ENCODE data around the gene CPLX4.

Gene CPLX4

GRCh38 chr18:59305295-59305694 lies 13.2 kb downstream of the CPLX4 start:
- Histone ChIP-seq H3K36me3 (ENCODE audit: control insufficient read depth, insufficient read depth, low read length, severe bottlenecking) (no peaks in the 10 kb centered on the region), H3K4me3 (ENCODE audit: low read length) (no peak overlapping the region), H3K9me3 (ENCODE audit: control insufficient read depth, low read length) (no peaks in the 10 kb centered on the region), H3K4me1 (ENCODE audit: control insufficient read depth, insufficient read depth, low read length) (peaks cover 3% of the 10 kb centered on the region), H3K9ac (ENCODE audit: low read length) (no peak overlapping the region), H3K27me3 (replicated peaks; ENCODE audit: control insufficient read depth, insufficient read depth, low read length) (peaks cover 61% of the 10 kb centered on the region)
- DNase-seq (ENCODE audit: low read depth), result no peak

GRCh38 chr18:59303656-59304195 lies 14.7 kb downstream of the CPLX4 start:
- no peak for DNase-seq (ENCODE audit: low read depth)
- Histone ChIP-seq H3K4me1 (ENCODE audit: control insufficient read depth, insufficient read depth, low read length) (peaks cover 1% of the 10 kb centered on the region), H3K27me3 (replicated peaks; ENCODE audit: control insufficient read depth, insufficient read depth, low read length) (peaks cover 58% of the 10 kb centered on the region), H3K4me3 (ENCODE audit: low read length) (no peak overlapping the region), H3K36me3 (ENCODE audit: control insufficient read depth, insufficient read depth, low read length, severe bottlenecking) (no peaks in the 10 kb centered on the region), H3K9me3 (ENCODE audit: control insufficient read depth, low read length) (no peaks in the 10 kb centered on the region), H3K9ac (ENCODE audit: low read length) (no peak overlapping the region)

DNA sequence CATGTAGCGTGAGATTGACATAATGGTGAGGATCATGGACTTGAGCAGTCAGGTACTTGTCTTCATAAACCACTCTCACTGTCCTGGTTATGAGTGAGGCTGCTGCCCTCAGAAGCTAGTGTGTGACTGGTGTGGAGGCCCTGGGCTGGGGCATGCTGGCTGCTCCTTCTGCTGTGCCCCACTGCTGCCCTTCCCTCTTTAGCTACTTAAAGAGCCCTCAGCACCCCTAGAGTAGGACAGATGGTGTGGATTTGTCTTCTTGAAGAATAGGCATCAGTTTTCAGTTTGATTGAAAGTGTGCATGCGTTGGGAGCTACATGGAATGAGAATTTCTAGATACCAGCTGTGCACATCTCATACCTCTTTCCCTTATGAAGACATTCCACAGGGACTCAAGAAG lies 15.4 kb downstream of the CPLX4 start:
- Histone ChIP-seq H3K4me3 (ENCODE audit: low read length) (no peak overlapping the region), H3K27me3 (replicated peaks; ENCODE audit: control insufficient read depth, insufficient read depth, low read length) (peaks cover 63% of the 10 kb centered on the region), H3K9me3 (ENCODE audit: control insufficient read depth, low read length) (no peaks in the 10 kb centered on the region), H3K36me3 (ENCODE audit: control insufficient read depth, insufficient read depth, low read length, severe bottlenecking) (no peaks in the 10 kb centered on the region), H3K9ac (ENCODE audit: low read length) (no peak overlapping the region), H3K4me1 (ENCODE audit: control insufficient read depth, insufficient read depth, low read length) (no peaks in the 10 kb centered on the region)
- DNase-seq (ENCODE audit: low read depth), result no peak

- DNase-seq (ENCODE audit: low read depth), result no peak
- H3K36me3 ChIP-seq (ENCODE audit: control insufficient read depth, insufficient read depth, low read length, severe bottlenecking), result no peaks in the 10 kb centered on the region
- H3K4me1 ChIP-seq (ENCODE audit: control insufficient read depth, insufficient read depth, low read length), result no peaks in the 10 kb centered on the region
- no peak overlapping the region for H3K9ac ChIP-seq (ENCODE audit: low read length)
- H3K9me3 ChIP-seq (ENCODE audit: control insufficient read depth, low read length), result no peaks in the 10 kb centered on the region
- H3K27me3 ChIP-seq (replicated peaks; ENCODE audit: control insufficient read depth, insufficient read depth, low read length), result peaks cover 63% of the 10 kb centered on the region
- no peak overlapping the region for H3K4me3 ChIP-seq (ENCODE audit: low read length)
Measured at GRCh38 chr18:59301929-59302328, 16.5 kb downstream of the CPLX4 start.

DNA sequence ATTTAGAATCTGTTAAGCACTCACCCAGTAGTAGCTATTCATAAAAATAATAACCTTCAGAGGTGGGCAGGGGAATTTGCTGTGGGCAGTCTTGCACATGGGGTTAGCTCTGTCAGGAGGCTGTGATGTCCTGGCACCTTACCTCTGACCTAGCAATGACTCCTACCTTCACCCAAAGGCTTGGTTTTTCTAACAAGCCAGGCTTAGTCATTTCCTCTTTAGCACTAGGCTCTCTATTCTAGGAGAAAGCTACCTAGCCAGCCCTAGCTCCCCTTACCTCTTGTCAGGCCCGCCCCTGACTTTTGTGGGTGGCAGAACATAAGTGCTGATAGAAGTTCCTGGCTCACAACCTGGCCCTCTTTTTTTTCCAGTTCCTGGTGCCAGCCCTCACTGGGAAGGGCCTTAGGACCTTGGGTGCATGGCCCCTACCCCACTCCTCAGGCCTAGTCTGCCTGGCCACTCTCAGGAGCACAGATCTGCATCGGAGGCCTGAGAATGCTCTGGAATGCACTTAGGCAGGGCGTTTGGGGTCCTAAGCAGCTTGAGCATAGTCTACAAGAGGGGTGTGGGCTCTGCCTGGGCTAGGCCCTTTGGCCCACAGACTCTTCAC lies 17.7 kb downstream of the CPLX4 start:
- H3K9me3 ChIP-seq (ENCODE audit: control insufficient read depth, low read length), result no peaks in the 10 kb centered on the region
- no peak overlapping the region for H3K4me3 ChIP-seq (ENCODE audit: low read length)
- H3K27me3 ChIP-seq (replicated peaks; ENCODE audit: control insufficient read depth, insufficient read depth, low read length), result peaks cover 63% of the 10 kb centered on the region
- H3K36me3 ChIP-seq (ENCODE audit: control insufficient read depth, insufficient read depth, low read length, severe bottlenecking), result no peaks in the 10 kb centered on the region
- H3K4me1 ChIP-seq (ENCODE audit: control insufficient read depth, insufficient read depth, low read length), result no peaks in the 10 kb centered on the region
- DNase-seq (ENCODE audit: low read depth), result no peak
- no peak overlapping the region for H3K9ac ChIP-seq (ENCODE audit: low read length)

DNA sequence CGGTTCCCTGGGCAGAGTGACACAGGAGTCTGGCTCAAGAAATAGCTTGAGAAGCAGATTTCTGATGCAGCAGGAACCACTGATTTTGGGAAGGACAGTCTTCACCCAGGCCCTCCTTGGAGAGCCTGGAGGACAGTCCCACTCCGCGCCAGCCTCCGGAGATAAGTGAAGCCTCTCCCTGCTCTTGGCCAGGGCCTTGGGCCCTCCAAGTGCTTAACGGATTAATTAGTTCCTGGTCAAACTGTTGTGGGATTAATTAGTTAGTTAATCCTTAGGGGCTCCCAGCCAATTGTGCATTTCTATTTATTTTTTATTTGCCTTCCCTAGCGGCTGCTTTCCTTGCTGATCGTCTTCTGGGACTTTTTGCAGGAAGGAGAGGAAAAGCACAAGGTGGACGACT lies 19.6 kb downstream of the CPLX4 start:
- H3K9me3 ChIP-seq (ENCODE audit: control insufficient read depth, low read length), result no peaks in the 10 kb centered on the region
- no peaks in the 10 kb centered on the region for H3K4me1 ChIP-seq (ENCODE audit: control insufficient read depth, insufficient read depth, low read length)
- H3K9ac ChIP-seq (ENCODE audit: low read length), result no peak overlapping the region
- H3K36me3 ChIP-seq (ENCODE audit: control insufficient read depth, insufficient read depth, low read length, severe bottlenecking), result no peaks in the 10 kb centered on the region
- no peak overlapping the region for H3K4me3 ChIP-seq (ENCODE audit: low read length)
- H3K27me3 ChIP-seq (replicated peaks; ENCODE audit: control insufficient read depth, insufficient read depth, low read length), result peaks cover 66% of the 10 kb centered on the region
- DNase-seq (ENCODE audit: low read depth), result no peak

DNA sequence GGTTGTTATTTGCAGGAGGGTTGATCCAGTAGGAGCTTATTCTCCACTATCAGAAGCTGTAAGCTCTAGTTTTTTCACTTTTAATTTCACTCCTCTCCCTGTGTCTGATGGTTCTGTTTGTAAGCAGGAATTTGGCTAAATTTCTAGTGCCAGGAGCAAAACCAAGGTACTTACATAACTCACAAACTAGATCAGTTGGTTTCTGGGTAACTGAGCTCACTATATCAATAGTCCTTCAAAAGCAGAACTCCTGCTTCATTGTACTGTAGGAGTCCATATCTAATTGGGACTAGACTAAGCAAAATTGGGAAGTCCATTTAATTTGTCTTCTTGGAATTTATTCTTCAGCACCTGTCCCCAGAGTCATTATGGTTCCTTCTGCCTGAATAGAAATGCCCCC lies 25.1 kb downstream of the CPLX4 start:
- Histone ChIP-seq H3K27me3 (replicated peaks; ENCODE audit: control insufficient read depth, insufficient read depth, low read length) (peaks cover 50% of the 10 kb centered on the region), H3K9ac (ENCODE audit: low read length) (no peak overlapping the region), H3K4me1 (ENCODE audit: control insufficient read depth, insufficient read depth, low read length) (no peaks in the 10 kb centered on the region), H3K9me3 (ENCODE audit: control insufficient read depth, low read length) (no peaks in the 10 kb centered on the region), H3K36me3 (ENCODE audit: control insufficient read depth, insufficient read depth, low read length, severe bottlenecking) (no peaks in the 10 kb centered on the region), H3K4me3 (ENCODE audit: low read length) (no peak overlapping the region)
- DNase-seq (ENCODE audit: low read depth), result no peak

GRCh38 chr18:59286341-59286740 lies 32.1 kb downstream of the CPLX4 start:
- H3K27me3 ChIP-seq (replicated peaks; ENCODE audit: control insufficient read depth, insufficient read depth, low read length), result peaks cover 19% of the 10 kb centered on the region

GRCh38 chr18:59282341-59282740 lies 36.1 kb downstream of the CPLX4 start:
- no peaks in the 10 kb centered on the region for H3K36me3 ChIP-seq (ENCODE audit: control insufficient read depth, insufficient read depth, low read length, severe bottlenecking)
- no peak overlapping the region for H3K4me3 ChIP-seq (ENCODE audit: low read length)
- no peaks in the 10 kb centered on the region for H3K4me1 ChIP-seq (ENCODE audit: control insufficient read depth, insufficient read depth, low read length)
- H3K9ac ChIP-seq (ENCODE audit: low read length), result no peak overlapping the region
- H3K27me3 ChIP-seq (replicated peaks; ENCODE audit: control insufficient read depth, insufficient read depth, low read length), result peaks cover 45% of the 10 kb centered on the region
- peaks cover 8% of the 10 kb centered on the region for H3K9me3 ChIP-seq (ENCODE audit: control insufficient read depth, low read length)
- no peak for DNase-seq (ENCODE audit: low read depth)

More at GRCh38 chr18:59286341-59286740, 32.1 kb downstream of the CPLX4 start:
- Histone ChIP-seq H3K9me3 (ENCODE audit: control insufficient read depth, low read length) (peaks cover 8% of the 10 kb centered on the region), H3K4me3 (ENCODE audit: low read length) (no peak overlapping the region), H3K9ac (ENCODE audit: low read length) (no peak overlapping the region), H3K36me3 (ENCODE audit: control insufficient read depth, insufficient read depth, low read length, severe bottlenecking) (no peaks in the 10 kb centered on the region), H3K4me1 (ENCODE audit: control insufficient read depth, insufficient read depth, low read length) (no peaks in the 10 kb centered on the region)
- DNase-seq (ENCODE audit: low read depth), result no peak

- no peaks in the 10 kb centered on the region for H3K4me1 ChIP-seq (ENCODE audit: control insufficient read depth, insufficient read depth, low read length)
Measured at GRCh38 chr18:59279722-59280121, 38.7 kb downstream of the CPLX4 start.

GRCh38 chr18:59279193-59279592 lies 39.3 kb downstream of the CPLX4 start:
- Histone ChIP-seq H3K36me3 (ENCODE audit: control insufficient read depth, insufficient read depth, low read length, severe bottlenecking) (no peaks in the 10 kb centered on the region), H3K9me3 (ENCODE audit: control insufficient read depth, low read length) (no peaks in the 10 kb centered on the region), H3K4me3 (ENCODE audit: low read length) (no peak overlapping the region), H3K4me1 (ENCODE audit: control insufficient read depth, insufficient read depth, low read length) (no peaks in the 10 kb centered on the region), H3K27me3 (replicated peaks; ENCODE audit: control insufficient read depth, insufficient read depth, low read length) (peaks cover 75% of the 10 kb centered on the region), H3K9ac (ENCODE audit: low read length) (no peak overlapping the region)
- no peak for DNase-seq (ENCODE audit: low read depth)

More at GRCh38 chr18:59279722-59280121, 38.7 kb downstream of the CPLX4 start:
- Histone ChIP-seq H3K4me3 (ENCODE audit: low read length) (no peak overlapping the region), H3K27me3 (replicated peaks; ENCODE audit: control insufficient read depth, insufficient read depth, low read length) (peaks cover 70% of the 10 kb centered on the region), H3K9me3 (ENCODE audit: control insufficient read depth, low read length) (no peaks in the 10 kb centered on the region), H3K9ac (ENCODE audit: low read length) (no peak overlapping the region), H3K36me3 (ENCODE audit: control insufficient read depth, insufficient read depth, low read length, severe bottlenecking) (no peaks in the 10 kb centered on the region)
- no peak for DNase-seq (ENCODE audit: low read depth)

DNA sequence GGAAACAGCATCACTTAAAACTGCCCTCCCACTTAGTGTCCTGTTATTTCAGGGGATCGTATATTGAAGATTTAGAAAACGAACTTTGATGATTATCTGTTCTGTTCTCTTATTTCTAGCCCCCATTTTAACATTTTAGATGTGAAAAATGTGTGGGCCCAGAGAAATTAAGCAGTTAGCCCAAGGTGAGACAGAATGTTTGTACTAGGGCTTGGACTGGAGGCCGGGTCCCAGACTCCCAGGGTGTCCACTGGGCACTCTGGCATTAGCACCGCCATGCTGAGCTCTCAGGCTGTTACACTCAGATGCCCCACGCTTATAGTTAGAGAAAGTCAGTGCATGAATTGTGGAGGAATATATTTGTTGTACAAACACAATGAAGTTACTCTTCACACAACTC lies 39.7 kb downstream of the CPLX4 start:
- Histone ChIP-seq H3K9me3 (ENCODE audit: control insufficient read depth, low read length) (no peaks in the 10 kb centered on the region), H3K36me3 (ENCODE audit: control insufficient read depth, insufficient read depth, low read length, severe bottlenecking) (no peaks in the 10 kb centered on the region), H3K4me1 (ENCODE audit: control insufficient read depth, insufficient read depth, low read length) (no peaks in the 10 kb centered on the region), H3K4me3 (ENCODE audit: low read length) (no peak overlapping the region), H3K27me3 (replicated peaks; ENCODE audit: control insufficient read depth, insufficient read depth, low read length) (peaks cover 79% of the 10 kb centered on the region), H3K9ac (ENCODE audit: low read length) (no peak overlapping the region)
- DNase-seq (ENCODE audit: low read depth), result no peak

Measured in adipocyte (in vitro differentiated cells).